Stimulated activated CD8-positive, alpha-beta memory T cell treated with anti-CD3 and anti-CD28 coated beads, Interleukin-4, amount 100 ng/mL, for 1 hour (primary cell): ENCODE data around the gene PIK3C2B.
A peak's percentile ranks its signal among the peaks of the same experiment; 100 is the strongest.
"Not testable (repeated sequence)": the region's sequence is repeated elsewhere in the genome, so short reads cannot be mapped to it uniquely, and the experiment has no call there.

Experiments used
- DNase-seq, 2 donors: peaks; one replicate each; pipeline ENCODE4 v3.0.0-alpha.2; 2020; ENCODE audit warnings: low read depth in 2 of 2, low spot score in 1 of 2

Gene PIK3C2B

DNA sequence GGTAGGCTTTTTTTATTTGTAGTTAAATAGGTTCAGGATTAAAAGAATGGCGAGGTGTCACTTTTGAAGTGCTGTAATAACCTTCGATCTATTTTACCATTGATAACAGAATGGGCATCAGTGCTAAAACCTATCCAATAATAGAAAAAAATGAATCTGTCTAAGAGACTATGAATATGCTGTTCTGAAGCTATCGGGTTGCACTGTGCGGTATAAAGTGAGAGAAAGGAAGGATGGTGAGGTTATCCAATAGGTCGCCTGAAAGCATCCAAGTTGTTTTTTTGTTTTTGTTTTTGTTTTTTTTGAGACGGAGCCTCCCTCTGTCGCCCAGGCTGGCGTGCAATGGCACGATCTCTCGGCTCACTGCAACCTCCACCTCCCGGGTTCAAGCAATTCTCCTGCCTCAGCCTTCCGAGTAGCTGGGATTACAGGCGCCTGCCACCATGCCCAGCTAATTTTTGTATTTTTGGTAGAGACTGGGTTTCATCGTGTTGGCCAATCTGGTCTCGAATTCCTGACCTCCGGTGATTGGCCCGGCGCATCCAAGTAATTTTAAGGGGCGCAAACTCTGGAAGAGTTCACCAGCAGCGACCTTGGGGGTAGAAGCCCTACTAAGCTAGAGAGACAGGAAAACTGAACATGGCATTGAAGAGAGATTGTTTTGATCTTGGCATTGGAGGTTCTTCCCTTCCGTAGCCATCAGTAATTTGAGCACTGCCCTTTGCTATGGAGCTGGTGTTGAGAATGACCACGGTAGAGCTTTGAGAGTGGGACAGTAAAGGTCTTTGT is 12.9 kb upstream of the PIK3C2B start:
- no peak for DNase-seq

DNA sequence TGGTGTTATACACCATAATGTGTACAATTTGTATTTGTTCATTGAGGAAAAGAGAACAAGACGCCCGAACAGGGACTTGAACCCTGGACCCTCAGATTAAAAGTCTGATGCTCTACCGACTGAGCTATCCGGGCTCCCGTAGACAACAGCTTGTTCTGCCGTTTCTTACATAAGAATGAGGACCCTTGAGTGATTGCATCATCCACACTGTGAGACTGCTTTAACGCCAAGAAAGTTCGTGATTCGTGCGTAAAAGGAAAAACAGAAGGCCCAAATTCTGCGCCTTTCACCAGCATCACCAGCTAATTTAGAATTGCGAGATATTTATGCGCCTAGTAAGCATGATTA is 12.3 kb upstream of the PIK3C2B start:
- peak; percentile 70 to 83 for DNase-seq

DNA sequence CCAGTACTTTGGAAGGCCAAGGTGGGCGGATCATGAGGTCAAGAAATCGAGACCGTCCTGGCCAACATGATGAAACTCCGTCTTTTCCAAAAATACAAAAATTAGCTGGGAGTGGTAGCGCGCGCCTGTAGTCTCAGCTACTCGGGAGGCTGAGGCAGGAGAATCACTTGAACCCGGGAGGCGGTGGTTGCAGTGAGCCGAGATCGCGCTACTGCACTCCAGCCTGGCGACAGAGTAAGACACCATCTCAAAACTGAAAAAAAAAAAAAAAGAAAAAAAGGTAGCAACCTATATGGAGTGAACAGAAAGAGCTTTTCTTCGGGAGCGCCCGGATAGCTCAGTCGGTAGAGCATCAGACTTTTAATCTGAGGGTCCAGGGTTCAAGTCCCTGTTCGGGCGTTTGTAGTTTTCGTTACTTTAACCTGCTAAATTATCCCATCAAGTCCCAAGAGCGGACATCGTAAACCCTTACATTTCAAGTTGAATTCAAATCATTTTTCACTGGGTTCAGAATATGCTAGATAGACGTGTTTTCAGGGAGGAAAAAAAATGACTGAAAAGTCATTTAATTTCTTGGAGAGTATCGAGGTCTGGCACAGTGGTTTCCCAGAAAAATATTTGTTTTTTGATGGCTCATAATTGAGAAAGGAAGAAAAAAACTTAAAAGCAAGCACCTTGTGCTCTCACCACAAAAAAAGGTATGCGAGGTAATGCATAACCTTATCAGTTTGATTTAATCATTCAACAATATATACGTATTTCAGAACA is 11.8 kb upstream of the PIK3C2B start:
- DNase-seq, result peak in 1 of 2 donors; percentile 46

DNA sequence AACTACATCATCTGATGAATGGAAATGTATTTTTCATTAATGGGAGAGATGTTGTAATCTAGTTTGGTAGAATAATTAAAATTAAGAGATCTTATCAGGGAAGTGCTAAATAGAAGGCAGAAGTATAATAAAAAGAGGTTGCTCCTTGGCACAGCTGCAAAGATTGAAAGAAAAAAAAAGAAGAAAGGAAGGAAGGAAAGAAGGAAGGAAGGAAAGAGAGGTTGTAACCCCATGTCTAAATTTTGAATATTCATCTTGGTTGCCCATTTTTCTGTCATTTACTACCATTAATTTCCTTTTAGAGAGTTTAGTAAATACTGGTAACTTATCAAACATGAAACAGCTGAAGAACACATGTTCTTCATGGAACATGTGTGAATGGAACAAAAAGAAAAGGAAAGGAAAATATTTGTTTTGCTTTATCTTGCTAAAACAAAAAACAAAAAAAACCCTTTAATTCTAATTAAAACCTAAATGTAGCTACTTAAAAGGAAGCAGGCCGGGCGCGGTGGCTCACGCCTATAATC is 11.1 kb upstream of the PIK3C2B start:
- no peak for DNase-seq

DNA sequence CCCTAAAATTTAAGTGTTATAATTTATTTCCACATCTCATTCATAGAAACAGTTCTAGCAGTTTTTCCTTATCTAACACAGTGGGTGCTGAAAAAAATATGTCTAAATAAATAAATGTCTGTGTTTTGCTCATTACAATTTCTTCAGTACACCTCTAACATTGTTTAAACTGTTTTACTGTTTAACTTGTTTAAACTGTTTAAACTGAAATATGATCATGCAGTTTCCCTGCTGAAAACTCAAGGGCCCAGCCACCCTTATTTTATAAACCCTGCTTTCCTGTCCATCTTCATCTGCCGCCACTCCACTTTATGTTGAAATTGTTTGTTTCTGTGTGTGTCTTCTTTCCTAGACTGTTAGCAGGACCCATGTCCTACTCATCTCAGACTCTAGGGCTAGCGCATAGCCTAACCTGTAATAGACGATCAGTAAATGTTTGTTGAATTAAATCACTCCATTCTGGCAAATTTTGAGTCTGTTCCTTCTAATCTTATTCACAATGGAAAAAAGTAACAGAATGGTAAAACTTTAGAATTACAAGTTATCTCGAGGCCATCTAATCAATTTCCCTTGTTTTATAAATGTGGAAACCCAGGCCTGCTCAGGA is 9.4 kb upstream of the PIK3C2B start:
- no peak for DNase-seq

DNA sequence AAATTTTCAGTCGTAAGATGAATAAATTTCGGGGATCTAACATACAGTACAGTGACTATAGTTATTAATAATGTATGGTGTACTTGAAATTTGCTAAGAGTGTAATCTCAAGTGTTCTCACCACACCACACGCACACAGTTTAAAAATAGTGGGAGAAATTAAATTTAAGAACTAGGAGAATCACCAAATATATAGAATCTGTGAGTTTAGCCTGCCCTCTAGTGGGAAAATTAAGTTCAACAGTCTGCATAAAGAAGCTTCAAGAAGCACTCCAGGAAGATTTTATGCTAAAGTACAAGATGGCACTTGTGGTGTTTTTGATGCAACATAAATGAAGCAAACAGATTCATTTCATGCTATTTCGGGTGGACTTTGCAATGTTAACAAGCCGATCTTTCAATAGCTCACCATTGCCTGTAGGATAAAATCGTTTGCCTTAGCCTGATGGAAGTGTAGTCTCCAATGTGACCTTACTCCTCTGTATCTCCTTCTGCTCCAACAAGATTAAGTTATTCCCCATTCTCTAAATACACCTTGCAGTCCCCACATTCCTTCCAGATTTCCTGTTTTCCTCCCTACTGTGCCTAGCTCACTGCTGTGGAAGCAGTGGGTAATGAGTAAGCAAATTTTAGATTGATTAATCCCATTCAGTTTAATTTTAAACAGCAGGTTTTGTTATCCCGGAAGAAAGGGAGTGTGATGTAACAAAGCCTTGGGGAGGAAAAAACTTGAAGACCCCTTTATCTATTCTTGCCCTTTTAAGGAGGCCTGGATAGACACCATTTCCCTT is 8.7 kb upstream of the PIK3C2B start:
- no peak for DNase-seq

DNA sequence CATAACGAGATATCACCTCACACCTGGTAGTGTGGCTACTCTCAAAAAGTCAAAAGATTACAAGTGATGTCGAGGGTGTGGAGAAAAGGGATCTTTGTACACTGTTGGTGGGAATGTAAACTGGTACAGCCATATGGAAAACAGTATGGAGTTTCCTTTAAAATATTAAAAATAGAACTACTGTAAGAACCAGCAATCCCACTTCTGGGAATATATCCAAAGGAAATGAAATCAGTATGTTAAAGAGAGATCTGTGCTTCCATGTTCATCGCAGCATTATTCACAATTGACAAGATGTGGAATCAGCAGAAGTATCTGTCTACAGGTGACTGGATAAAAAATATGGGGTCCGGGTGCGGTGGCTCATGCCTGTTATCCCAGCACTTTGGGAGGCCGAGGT is 7.6 kb upstream of the PIK3C2B start:
- DNase-seq, result no peak

DNA sequence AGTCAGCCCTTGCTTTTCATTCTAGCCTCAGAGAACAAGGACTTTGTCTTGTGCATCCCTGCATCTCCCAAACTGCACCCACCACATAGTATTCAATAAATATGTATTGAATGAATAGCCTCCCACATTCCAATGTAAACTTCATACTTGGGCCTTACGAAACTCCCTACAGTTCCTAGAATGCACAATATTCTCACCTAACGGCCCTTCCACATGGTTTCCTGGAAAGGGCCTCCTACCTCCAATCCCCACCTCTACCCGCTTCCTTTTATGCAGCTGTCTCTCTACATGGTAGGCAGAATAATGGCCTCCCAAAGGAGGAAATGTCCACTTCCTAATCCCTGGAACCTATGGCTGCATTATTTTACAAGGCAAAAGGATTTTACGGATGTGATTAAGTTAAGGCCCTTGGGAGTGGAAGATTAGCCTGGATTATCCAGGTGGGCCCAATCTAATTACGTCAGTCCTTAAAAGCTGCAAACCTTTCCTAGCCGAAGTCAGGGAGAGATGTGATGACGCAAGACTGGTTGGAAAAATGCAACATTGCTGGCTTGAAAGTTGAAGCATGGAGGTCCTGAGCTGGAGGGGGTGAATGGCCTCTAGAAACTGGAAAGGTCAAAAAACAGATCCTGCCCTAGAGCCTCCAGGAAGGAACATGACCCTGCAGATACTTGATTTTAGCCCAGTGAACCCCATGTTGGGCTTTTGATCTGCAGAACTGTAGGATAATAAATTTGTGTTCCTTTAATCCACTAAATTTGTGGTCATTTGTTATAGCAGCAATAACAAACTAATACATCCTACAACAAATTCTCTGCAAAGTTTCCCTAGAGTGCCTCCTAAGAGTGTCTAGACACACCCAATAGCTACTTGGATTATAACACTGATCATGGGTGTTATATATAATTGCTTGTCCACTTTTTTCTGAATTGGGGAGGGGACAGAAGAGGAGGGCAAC is 5.2 kb upstream of the PIK3C2B start:
- DNase-seq, result no peak

DNA sequence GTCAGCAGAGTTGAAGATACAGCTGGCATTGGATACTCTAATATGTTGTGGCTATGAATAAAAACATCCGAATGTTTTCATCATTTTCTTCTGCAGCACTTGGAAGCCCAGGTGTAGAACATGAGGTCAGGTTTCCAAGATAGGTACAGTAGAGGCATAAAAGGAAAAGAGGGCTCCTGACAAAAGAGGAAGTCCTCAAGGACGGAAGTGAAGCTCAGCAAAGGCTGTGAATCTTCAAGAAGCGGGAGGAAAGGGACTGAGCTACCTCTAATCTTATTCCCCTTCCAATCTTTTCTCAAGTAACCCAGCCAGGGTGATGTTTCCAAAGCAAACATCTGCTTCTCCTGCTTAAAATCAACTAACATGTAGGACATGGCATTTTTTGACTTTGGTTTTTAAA is 4.4 kb upstream of the PIK3C2B start:
- no peak for DNase-seq

DNA sequence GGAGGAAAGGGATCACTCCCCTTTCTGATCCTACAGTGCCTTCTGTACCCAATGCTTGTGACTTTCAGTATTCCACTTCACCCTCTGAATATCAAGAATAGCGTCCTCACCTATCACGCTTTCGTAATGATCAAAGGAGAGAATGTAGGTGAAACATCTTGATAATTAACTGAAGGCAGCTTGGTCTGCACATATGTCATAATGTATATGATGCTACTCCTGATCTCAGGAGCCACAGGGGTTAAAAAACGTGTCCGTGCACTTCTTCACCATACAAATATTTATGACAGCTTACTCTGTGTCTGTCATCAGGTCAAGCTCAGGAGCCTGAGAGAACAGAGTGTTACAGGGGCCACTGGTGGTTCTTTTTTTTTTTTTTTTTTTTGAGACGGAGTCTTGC is 1.2 kb upstream of the PIK3C2B start:
- no peak for DNase-seq

DNA sequence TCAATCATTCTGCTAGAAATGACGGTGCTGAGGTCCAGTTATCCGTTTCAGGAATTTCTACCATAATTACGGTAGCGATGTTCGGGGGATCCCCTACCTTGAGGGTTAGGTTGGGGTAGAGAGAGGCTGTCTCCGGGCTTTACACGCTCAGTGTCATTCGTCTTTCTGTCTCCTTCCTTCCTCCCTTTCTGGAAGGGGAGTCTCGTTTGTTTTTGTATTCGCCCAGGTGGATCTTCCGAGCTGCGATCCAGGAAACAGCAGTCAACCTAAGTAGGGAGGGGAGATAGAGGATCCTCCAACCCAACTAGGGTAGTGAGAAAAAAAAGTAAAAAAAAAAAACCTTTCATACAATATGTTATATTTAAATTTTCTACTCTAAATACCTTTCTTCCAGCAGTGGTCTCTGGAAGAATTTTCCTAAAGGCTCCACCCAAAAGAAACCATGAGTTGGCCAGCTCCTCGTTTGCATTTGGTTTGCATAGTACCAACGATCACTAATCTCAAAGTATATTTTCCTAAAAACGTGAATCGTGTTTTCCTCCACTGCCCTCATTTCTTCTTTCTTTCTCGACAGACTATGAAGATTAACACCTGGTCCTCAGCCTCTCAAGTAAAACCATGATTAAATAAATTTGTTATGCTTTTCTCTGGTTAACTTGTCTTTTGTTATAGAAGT is 611 bp upstream of the PIK3C2B start:
- no peak for DNase-seq

DNA sequence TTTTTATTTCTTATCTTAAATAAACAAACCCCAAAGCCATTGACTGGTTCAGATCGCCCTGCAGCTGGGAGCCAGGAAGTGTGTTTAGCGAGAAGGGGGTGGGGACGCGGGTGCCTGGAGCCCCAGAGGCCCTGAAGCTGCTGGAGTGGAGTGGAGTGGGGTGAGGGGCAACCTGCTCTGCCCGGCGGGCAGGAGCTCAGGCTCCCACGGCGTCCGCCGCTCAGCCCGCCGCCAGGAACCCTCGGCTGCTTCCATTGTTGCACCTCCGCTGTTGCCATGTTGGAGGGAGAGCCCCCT is 673 bp downstream of the PIK3C2B start:
- peak in 1 of 2 donors; percentile 18 for DNase-seq

DNA sequence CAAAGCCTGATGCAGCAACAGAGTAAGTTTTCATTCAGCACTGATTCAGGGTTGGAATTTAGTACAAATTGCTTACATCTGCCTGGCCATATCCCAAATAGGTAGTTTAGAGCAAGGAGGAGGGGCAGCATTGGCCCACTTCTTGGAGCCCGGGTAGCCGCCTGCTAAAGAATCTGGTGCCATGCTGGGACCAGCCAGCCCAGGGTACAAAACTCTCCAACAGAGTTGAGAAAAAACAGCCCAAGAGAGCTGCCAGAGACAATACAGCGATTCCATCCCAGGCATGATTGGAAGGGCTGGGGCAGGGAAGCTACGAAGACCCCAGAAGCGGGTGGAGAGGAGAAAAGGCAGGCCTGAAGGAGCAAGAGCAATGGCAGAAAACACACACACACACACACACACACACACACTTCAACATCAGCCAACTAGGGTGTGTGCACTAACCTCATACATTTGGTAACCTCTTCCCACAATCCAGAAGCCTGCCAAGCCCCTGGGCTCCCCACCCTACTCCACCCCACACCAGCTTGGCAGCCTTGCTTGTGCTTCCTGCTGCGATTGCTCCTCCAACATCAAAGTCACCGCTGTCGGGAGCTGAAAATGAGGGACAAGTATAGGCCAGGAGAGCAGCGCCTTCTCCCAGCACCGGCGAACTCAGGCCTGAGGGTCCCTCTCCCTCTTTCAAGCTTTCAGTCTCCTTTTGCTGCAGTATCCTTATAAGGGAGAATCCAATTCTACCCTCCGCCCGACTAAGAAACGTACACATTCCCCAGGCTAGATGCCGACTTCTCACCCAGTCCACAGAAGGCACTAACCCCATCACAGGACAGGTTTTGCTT is 1.2 kb downstream of the PIK3C2B start:
- no peak for DNase-seq

DNA sequence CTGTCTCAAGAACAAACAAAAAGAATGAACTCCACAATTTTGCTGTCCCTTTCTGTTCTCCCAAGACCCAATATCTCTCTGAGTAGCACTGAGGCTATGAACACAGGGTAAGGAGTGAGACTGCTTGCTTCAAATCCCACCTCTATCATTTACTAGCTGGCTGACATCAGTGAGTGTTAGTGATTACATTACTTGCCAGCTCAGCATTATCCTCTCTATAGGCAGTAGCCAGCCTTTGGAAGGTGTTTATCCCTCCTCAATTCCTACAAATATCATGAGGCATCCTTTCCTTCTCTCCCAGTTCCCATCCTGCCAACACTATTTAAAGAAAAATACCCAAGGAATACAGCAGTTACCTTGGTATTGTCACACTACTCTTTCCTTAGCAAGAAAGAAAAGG is 3.0 kb downstream of the PIK3C2B start:
- DNase-seq, result no peak

DNA sequence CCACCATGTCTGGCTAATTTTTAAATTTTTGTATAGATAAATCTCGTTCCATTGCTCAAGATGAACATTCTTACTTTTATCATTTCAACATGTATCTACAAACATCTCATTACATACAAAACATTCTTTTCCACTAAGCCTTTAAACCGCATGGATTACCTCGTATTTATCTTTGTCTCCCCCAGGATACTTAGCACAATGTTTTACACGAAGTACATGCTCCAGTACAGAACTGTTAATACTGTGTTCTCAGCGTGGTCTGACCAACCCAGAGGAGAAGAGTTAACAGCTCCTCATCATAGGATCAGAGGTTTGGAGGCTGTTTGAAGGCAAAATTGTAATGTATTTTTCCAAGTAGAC is 7.4 kb downstream of the PIK3C2B start:
- DNase-seq, result no peak

DNA sequence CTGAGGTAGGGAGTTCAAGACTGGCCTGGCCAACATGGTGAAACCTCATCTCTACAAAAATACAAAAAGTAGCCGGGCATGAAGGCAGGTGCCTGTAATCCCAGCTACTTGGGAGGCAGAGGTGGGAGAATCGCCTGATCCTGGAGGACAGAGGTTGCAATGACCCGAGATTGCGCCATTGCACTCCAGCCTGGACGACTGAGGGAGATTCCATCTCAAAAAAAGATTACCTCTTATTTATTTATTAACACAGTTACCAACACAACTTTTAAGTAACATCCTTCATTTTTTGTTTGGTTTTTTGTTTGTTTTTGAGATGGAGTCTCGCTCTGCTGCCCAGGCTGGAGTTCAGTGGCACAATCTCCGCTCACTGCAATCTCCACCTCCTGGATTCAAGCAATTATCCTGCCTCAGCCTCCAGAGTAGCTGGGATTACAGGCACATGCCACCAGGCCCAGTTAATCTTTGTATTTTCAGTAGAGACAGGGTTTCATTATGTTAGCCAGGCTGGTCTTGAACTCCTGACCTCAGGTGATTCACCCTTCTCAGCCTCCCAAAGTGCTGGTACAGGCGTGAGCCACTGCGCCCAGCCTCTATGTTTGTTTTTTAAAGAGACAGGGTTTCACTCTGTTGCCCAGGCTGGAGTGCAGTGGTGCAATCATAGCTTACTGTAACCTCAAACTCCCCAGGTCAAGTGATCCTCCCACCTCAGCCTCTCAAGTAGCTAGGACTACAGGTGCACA is 7.9 kb downstream of the PIK3C2B start:
- DNase-seq, result not testable (repeated sequence)

DNA sequence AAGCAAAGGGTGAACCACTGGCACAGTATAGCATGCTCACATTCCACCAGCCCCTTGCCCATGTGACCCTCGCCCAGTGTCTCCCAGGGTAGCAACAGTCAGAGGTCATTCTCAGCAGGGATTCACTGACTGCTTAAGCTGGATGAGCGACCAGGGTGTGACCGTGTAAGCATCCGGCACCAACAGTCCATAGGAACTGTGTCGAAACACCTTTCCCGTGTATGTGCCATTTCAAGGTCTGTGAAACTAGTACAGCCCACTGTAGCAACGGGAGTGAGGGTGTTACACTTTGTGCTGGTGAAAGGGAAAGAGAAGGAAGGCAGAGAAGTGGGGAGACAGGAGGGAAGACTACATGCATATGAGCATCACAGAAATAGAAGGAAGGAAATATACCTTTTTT is 10.8 kb downstream of the PIK3C2B start:
- DNase-seq, result no peak

DNA sequence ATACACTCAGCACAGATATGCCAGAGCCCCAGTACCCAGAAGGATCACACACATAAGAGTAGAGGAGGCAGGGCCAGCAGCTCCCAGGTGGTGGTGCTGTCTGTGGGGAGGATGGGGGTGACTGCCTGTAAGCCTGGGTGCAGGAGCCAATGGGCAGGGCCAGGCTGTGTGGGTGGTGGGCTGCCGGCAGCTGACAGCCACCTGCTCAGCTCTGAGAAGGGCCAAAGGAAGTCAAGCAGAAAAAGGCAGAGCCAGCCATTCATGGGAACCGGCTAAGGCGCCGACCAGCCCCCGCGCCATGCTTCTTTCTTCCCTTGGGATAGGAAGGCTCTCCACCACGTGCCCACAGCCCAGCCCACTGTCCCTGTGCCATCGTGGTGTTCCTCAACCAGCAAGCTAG is 14.1 kb downstream of the PIK3C2B start:
- no peak for DNase-seq
